ENCODE measurements around the gene ITPR2.
"Not testable (repeated sequence)": the region's sequence is repeated elsewhere in the genome, so short reads cannot be mapped to it uniquely, and the experiment has no call there.

ITPR2 gene

GRCh38 chr12:26783816-26784379 is 49.1 kb downstream of the ITPR2 start:
- not testable (repeated sequence) for DNase-seq

DNA sequence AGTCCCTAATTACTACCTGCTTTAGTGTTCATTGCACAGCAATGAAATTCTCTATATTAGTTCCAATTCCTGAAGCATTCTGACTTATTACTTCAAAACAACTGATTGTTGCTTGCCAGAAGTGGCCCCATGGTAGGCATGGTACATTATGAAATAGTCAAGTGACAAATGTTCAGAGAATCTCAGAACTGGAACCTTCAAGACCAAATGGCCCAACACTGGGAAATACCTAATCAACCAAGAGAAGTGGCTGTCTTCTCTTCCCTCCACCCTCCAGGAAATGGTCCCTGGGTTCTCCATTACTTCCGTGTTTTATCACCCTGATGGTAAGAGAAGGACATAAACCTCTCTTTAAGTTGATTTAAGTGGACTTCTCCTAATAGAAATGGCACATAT is 49.9 kb downstream of the ITPR2 start:
- DNase-seq = no peak

- DNase-seq = no peak
Observed at GRCh38 chr12:26782372-26783130, 50.4 kb downstream of the ITPR2 start.

DNA sequence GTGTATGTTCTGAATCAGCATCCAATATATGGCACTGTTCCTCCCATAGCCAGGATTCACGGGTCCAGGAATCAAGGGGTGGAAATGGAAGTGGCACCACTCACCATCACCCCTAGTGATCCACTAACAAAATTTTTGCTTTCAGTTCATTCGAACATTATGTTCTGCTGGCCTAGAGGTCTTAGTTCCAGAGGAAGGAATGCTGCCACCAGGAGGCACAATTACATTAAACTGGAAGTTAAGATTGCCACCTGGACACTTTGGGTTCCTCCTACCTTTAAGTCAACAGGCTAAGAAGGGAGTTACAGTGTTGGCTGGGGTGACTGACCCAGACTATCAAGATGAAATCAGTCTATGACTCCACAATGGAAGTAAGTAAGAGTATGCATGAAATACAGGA is 52.3 kb downstream of the ITPR2 start:
- not testable (repeated sequence) for DNase-seq

- DNase-seq = not testable (repeated sequence)
Observed at GRCh38 chr12:26778173-26778775, 54.7 kb downstream of the ITPR2 start.

DNA sequence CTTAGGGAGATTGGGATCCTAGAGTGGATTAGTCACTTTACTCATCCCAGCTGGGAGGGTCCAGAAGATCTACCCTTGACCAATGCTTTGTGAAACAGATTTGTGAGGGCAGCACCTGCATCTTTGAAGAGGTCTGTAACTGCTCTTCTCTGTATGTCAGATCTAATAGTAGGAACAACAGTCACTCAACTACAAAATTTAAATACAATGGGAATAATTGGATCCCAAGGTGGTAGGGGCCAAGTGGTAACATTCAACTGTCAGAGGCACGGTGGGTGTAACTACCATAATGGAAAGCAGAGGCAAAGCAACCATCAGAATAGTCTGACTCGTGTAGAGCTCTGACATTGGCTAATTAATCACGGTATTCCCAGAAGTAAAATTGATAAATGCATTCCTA is 55.8 kb downstream of the ITPR2 start:
- no peak for DNase-seq

DNA sequence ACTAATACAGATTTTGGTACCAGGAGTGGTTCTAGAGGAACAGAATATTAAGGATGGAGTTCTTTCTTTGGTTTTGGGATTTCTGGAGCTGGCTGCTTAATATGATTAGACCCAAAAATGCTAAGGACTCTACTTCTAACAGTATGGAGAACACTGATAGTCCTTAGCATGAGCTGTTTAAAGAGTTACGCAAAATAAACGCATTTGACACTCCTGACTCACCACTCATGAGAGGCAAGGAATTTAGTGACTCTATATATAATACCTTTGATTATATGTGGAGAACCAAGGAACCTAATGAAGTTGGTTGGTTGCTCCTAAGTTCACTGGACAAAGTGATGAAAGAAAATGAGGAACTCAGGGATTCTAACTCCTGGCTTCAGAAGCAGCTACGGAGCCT is 57.0 kb downstream of the ITPR2 start:
- not testable (repeated sequence) for DNase-seq

- DNase-seq = no peak
Observed at GRCh38 chr12:26773313-26774104, 59.5 kb downstream of the ITPR2 start.

- DNase-seq = no peak
Observed at GRCh38 chr12:26771861-26772260, 61.1 kb downstream of the ITPR2 start.

GRCh38 chr12:26770239-26771070 is 62.5 kb downstream of the ITPR2 start:
- DNase-seq = no peak

DNA sequence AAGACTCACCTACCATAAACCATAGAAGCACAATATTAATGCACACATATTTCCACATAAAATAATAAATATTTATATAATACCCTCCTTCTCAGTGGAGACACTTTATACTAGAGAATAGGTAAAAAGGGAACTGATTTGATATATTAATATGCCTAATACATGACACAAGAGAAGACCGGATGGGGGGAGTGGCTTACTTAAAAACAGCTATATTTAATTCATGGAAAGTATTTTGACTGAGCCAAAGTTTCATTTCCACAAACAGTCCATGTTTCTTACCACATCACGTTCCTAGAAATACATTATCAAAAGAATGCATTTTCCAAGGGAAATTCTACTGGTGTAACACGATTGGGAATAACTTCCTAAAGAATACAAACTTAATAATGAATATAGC is 63.4 kb downstream of the ITPR2 start:
- DNase-seq = no peak

DNA sequence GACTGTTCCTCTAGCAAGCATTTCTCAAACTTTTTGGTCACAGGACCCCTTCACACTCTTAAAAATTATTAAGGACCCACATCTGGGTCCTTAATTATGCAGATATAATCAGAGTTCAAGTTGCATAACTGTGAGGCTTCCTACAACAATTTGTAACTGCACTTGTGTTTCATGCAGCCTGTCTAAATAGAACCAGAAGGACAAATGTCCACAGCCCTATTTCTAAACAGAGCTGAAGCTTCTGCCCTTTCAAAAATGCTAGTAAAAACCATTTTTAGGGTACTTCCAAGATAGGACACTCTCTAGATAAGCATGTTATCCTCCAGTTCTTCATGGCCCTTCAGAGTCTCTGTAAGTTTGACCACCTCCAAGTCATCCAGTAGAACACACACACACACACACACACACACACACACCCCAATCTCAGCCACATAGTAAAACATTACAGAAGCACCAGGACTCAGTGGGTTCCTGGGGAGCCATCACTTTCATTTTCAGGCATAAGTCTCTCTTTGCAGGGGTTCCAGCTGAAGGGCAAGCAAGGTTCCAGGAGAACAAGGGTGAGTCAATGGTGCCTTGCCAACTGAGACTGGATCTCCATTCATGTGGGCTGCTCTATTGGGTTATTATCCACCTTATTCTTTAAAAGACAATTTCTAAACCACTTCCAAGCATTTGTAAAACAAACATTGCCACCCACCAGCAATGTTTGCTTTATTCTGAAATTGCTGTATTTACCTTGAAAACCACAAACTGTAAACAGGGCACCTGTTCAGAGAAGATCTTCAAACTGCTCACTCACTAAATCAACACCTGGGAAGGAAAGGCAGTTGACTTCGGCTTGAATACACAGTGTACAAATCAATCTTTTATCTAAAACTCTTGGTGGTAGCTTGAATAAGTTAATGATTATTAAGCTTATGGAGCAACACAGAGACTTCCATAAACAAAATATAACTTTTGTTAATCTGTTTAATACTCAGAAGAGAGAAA is 64.1 kb downstream of the ITPR2 start:
- DNase-seq = no peak

- DNase-seq = no peak
Observed at GRCh38 chr12:26767865-26768264, 65.1 kb downstream of the ITPR2 start.

DNA sequence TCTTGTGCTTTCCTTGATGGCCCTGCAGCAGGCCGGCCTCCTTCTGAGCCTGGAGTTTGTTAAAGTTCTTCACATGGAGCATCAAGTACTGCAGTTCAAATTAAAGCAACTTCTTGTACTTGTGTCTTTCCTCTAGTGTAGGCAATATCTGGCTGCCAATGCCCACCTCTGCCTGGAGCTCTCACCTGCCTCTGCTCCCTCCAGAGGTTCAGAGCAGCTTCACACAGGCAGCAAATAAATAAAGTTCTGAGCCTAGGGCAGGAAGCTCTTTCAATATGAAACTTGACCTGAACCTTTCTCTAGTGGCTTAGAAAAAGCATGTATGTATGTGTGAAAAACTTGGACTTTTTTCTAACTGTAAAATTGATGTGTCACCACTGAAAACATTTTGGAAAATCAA is 65.9 kb downstream of the ITPR2 start:
- no peak for DNase-seq

GRCh38 chr12:26762186-26762585 is 70.8 kb downstream of the ITPR2 start:
- no peak for DNase-seq

DNA sequence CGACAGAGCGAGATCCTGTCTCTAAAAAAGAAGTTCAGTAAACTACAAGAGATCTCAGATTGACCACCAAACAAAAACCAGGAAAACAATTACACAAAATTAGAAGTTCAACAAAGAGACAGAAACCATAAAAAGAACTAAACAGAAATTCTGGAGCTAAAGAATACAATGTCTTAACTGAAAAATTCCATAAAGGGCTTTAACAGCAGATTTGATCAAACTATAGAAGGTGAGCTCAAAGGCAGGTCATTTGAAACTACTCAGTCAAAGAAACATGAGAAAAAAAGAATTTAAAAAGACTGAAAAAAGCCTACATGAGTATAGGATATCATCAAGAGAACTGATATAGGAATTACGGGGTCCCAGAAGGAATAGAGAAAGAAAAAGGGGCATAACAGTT is 71.2 kb downstream of the ITPR2 start:
- DNase-seq = no peak

- DNase-seq = no peak
Observed at GRCh38 chr12:26760657-26761293, 72.2 kb downstream of the ITPR2 start.

GRCh38 chr12:26755362-26755761 is 77.6 kb downstream of the ITPR2 start:
- not testable (repeated sequence) for DNase-seq

DNA sequence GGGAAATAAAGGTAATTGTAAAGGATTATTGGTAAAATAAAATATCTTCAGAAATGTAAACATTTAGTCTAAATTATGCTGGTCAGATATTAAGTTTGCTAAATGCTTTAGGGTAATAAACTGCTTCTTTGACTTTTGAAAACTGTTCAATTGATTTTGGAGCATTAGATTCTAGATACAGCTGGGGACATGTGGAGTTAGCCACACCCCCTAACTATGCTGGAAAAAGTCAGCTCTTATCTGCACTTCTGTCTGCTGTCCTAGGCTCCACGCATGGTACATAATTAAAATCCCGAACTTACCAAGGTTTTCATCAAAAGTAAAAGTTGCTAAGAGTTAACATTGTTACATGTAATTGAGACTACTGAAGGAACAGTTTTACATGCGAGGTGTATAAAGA is 78.8 kb downstream of the ITPR2 start:
- no peak for DNase-seq

- DNase-seq = no peak
Observed at GRCh38 chr12:26751179-26751578, 81.8 kb downstream of the ITPR2 start.

All from NCI-H1092 (cell line).